Umbilical cord (tissue), 2 donors: ENCODE measurements around the gene TRIP10. TPM values are rescaled to one million over a fixed set of nuclear protein-coding genes. Genes with fewer than 3 reads are reported as not detected.

Source experiments
- DNase-seq: peaks from one replicate; pipeline ENCODE4 v3.0.0-alpha.2; 2015; ENCODE audit warnings: low spot score
- total RNA-seq: library from RNA; depleted of rRNA; stranded (reverse); fragments of >200 nt; gene quantifications from one replicate; pipeline ENCODE4 v1.2.3, GENCODE V29; 2014; ENCODE audit warnings: low replicate concordance; ENCODE audit not compliant: insufficient read depth

The TRIP10 gene
- total RNA-seq, 1 donor from 2014 or later = 79.2 TPM

- DNase-seq = no peak
These were observed 13.8 kb upstream of the TRIP10 start for GRCh38 chr19:6725513-6726231.

- peak; percentile 49 for DNase-seq
These were observed 11.1 kb upstream of the TRIP10 start for GRCh38 chr19:6728346-6728745.

GRCh38 chr19:6729573-6730152 lies 9.8 kb upstream of the TRIP10 start:
- no peak for DNase-seq

DNA sequence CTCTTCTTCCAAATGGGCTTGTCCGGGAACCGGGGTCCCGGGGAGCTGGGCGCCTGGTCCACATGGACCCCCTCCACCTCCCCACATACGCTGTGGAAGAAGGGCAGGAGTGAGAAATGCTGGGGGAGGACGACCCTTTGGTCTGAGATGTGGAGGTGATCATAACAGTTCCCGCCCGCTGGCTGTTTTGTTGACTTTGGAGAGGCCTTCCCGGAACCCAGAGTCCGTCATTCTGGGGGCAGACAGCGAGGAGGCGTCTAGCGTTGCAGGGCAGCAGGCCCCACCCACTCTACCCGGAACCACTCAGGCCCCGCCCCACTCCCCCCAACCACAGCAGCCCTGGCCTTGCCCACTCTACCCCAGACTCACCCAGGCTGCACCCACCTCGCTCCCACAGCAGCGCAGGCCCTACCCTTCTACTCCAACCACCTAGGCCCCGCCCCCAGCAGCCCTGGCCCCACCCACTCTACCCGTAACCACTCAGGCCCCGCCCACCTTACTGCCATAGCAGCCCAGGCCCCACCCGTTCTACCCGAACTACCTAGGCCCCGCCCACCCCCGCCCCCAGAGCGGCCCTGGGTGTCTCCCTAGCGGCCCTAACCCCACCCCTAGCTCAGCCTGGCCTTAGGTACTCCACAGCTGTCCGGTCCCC lies 9.2 kb upstream of the TRIP10 start:
- peak; percentile 32 for DNase-seq

- DNase-seq = no peak
These were observed 8.4 kb upstream of the TRIP10 start for GRCh38 chr19:6730941-6731670.

- no peak for DNase-seq
These were observed 7.7 kb upstream of the TRIP10 start for GRCh38 chr19:6731822-6732221.

- no peak for DNase-seq
These were observed 6.6 kb upstream of the TRIP10 start for GRCh38 chr19:6732803-6733337.

GRCh38 chr19:6733338-6734095 lies 6.0 kb upstream of the TRIP10 start:
- no peak for DNase-seq

DNA sequence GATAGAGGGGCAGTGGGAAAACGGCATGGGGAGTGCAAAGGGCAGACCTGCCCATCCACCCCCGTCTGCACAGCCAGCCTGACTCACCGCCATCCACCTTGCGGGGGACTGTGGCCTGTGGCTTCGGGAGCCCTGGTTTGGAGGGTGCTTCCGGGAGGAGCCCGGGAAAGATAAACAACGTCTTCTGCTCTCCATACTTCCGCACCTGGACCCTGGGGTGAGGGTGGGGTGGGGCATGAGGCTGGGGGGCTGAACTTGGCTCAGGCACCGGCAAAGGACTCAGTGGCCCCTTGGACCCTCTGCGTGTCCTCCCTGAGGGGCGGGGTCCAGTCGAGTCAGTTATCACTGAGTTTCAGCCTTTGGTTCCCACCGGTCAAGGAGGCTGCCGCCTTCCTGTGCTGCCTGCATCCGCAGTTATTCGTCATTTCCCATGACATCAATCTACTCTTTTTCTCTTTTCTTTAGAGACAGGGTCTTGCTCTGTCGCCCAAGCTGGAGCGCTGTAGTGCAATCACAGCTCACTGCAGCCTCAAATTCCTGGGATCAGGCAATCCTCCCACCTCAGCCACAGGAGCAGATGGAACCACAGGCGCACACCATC lies 5.3 kb upstream of the TRIP10 start:
- DNase-seq = no peak

GRCh38 chr19:6735181-6735911 lies 4.1 kb upstream of the TRIP10 start:
- no peak for DNase-seq

GRCh38 chr19:6736169-6736916 lies 3.1 kb upstream of the TRIP10 start:
- peak; percentile 93 for DNase-seq

DNA sequence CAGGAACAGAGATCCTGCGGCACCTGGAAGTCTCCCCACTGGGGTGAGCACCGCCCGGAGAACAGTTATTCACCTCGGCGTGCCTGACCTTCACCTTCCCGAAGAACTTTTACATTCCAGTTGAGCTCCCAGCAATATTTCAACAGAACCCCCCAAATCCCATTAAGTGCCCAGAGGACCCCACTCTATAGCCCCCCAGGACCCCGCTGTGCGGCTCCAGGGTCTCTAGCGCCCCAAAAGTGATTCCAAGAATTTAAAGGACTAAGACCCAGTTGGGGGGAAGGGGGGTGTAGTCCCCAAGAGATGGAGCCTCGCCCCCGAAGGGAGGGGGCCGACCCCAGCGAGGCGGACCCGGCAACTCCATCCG lies 2.6 kb upstream of the TRIP10 start:
- DNase-seq = no peak

GRCh38 chr19:6737284-6737872 lies 2.1 kb upstream of the TRIP10 start, which contains the start of gene GPR108:
GPR108 (minus strand) TSS chr19:6737580; CDS start chr19:6737576, 4 bp downstream.
- DNase-seq = peak; percentile 100

GRCh38 chr19:6737873-6738786 lies 1.4 kb upstream of the TRIP10 start:
- DNase-seq = peak; percentile 90

- DNase-seq = no peak
These were observed 592 bp upstream of the TRIP10 start for GRCh38 chr19:6738787-6739389.

DNA sequence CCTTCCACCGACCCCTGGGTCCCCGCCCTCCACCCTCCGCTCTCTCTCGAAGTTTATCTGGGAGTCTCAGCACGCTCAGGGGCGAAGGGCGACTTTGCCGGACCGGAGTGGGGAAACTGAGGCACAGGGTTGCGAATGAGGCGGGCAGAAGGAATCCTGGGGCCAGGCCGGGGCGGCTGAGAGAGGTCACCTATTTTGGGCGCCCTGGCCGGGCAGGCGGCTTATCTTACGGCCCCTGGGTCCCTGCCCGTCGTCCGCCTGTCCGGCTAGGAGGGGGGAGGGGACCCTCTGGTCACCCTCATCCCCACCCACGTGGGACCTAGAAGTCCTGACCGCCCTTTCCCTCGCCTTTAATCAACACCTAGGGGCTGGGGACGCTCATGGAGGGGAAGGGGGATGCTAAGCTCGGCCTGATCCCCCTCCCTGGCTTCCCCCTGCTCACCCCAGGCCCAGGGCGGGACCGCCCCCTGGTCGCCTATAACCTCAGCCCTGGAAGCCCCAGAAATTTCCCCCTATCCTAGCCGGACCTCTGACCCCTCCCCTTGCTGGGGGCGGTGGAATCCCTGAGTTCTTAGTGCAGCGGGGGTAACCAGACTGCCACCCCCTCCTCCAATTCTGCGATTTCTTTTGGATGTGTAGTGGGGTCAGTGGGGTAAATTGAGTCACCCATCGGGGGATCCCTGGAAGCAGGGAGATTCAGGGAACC lies 556 bp downstream of the TRIP10 start:
- DNase-seq = no peak
